A549 (cell line): ENCODE data around the gene KHDC4. TPM values are rescaled to one million over a fixed set of nuclear protein-coding genes. Genes with fewer than 3 reads are reported as not detected.
A peak's percentile ranks its signal among the peaks of the same experiment; 100 is the strongest.

Experiments
- ATAC-seq, 2 experiments: fragments of 200-7000 bp in 1 of 2; fragments of >200 bp in 1 of 2; cut with Nextera tagmentation in 1 of 2; cut with Tn5 transposase in 1 of 2; 3 replicates each; pipeline versions ENCODE4 v1.8.0 to v1.9.1; 2018 to 2020; ENCODE audit warnings: mild to moderate bottlenecking in 1 of 2, moderate library complexity in 1 of 2
- CTCF ChIA-PET: fragments of 300-600 bp; sonication (Branson Sonifier 250); formaldehyde crosslinking; extraction: SDS; loops from one replicate; lab custom pipeline; 2021; ENCODE audit warnings: antibody characterized with exemption, inconsistent platforms; lab: Yijun Ruan, JAX
- POLR2A ChIA-PET: fragments of 350-600 bp; formaldehyde crosslinking; extraction: SDS; loops from one replicate; lab custom pipeline; 2021; ENCODE audit warnings: antibody characterized with exemption, inconsistent platforms; lab: Yijun Ruan, JAX
- DNase-seq, 2 experiments: peaks; one replicate each; pipeline versions ENCODE4 v3.0.0 to v3.0.0-alpha.2; 2011 to 2016; ENCODE audit warnings: low read depth in 1 of 2, low spot score in 1 of 2
- FAIRE-seq: peaks from 2 replicates; lab custom pipeline; 2011; peaks lifted over from hg19 to GRCh38; lab: Jason Lieb, UNC
- H3K27ac ChIP-seq, 2 experiments: fragments of >200 bp; sonication (Bioruptor Twin); formaldehyde crosslinking; 3 replicates each; pipeline ENCODE4 v1.5.1; 2016 to 2017
- H3K4me1 ChIP-seq: fragments of >200 bp; sonication (Bioruptor Twin); formaldehyde crosslinking; 3 replicates; pipeline ENCODE4 v1.6.1; 2016
- H3K4me2 ChIP-seq: fragments of >200 bp; sonication (Bioruptor Twin); formaldehyde crosslinking; 3 replicates; pipeline ENCODE4 v1.6.1; 2016
- H3K4me3 ChIP-seq: fragments of >200 bp; sonication (Bioruptor Twin); formaldehyde crosslinking; 3 replicates; pipeline ENCODE4 v1.5.1; 2016
- H3K9me3 ChIP-seq: fragments of >200 bp; sonication (Bioruptor Twin); formaldehyde crosslinking; 3 replicates; pipeline ENCODE4 v1.6.1; 2016
- CEBPB ChIP-seq, 2 experiments: fragments of >200 bp in 1 of 2; sonication (Bioruptor Twin) in 1 of 2; formaldehyde crosslinking in 1 of 2; IDR thresholded peaks; 2 replicates each; pipeline ENCODE4 v1.6.1; 2012 to 2016
- CHD4 ChIP-seq: fragments of 200-600 bp; sonication (generic); IDR thresholded peaks from 2 replicates; pipeline ENCODE4 v1.6.1; 2016; ENCODE audit warnings: antibody characterized with exemption, mild to moderate bottlenecking, borderline replicate concordance
- CTCF ChIP-seq: fragments of >200 bp; sonication (Bioruptor Twin); formaldehyde crosslinking; IDR thresholded peaks from 3 replicates; pipeline ENCODE4 v1.5.1; 2016
- EHF ChIP-seq: fragments of 250-450 bp; sonication (Bioruptor Pico); IDR thresholded peaks from 2 replicates; pipeline ENCODE4 v1.5.0; 2020; ENCODE audit warnings: mild to moderate bottlenecking
- EP300 ChIP-seq, 2 experiments: fragments of >200 bp; sonication (Bioruptor Twin); formaldehyde crosslinking; IDR thresholded peaks; 2 replicates in 1 of 2; 3 replicates in 1 of 2; pipeline ENCODE4 v1.6.1; 2016 to 2017
- FOSL2 ChIP-seq, 2 experiments: fragments of 450-650 bp in 1 of 2; fragments of >200 bp in 1 of 2; sonication (Bioruptor Twin) in 1 of 2; formaldehyde crosslinking; IDR thresholded peaks; 2 replicates each; pipeline versions ENCODE4 v1.5.0 to v1.6.1; 2016 to 2020; ENCODE audit warnings: mild to moderate bottlenecking in 1 of 2, moderate library complexity in 1 of 2
- FOXS1 ChIP-seq: fragments of 250-450 bp; sonication (Bioruptor Pico); IDR thresholded peaks from 2 replicates; pipeline ENCODE4 v1.5.0; 2020; ENCODE audit warnings: mild to moderate bottlenecking, moderate library complexity
- HOXA7 ChIP-seq: fragments of 250-450 bp; sonication (Bioruptor Pico); IDR thresholded peaks from 2 replicates; pipeline ENCODE4 v1.5.0; 2020; ENCODE audit warnings: mild to moderate bottlenecking, moderate library complexity
- HOXB5 ChIP-seq: fragments of 250-450 bp; sonication (Bioruptor Pico); IDR thresholded peaks from 2 replicates; pipeline ENCODE4 v1.5.0; 2020; ENCODE audit warnings: mild to moderate bottlenecking, moderate library complexity
- JUN ChIP-seq, 2 experiments: fragments of >200 bp; sonication (Bioruptor Twin); formaldehyde crosslinking; IDR thresholded peaks; 2 replicates in 1 of 2; 3 replicates in 1 of 2; pipeline ENCODE4 v1.6.1; 2016 to 2017
- KDM5A ChIP-seq: fragments of 200-600 bp; sonication (generic); IDR thresholded peaks from 2 replicates; pipeline ENCODE4 v1.6.1; 2016; ENCODE audit warnings: antibody characterized with exemption, mild to moderate bottlenecking
- MAFK ChIP-seq: fragments of 450-650 bp; IDR thresholded peaks from 2 replicates; pipeline ENCODE4 v1.6.1; 2014; ENCODE audit not compliant: partially characterized antibody
- MAX ChIP-seq: IDR thresholded peaks from 2 replicates; pipeline ENCODE4 v1.6.1; 2012
- MAZ ChIP-seq: fragments of 150-350 bp; IDR thresholded peaks from 2 replicates; pipeline ENCODE4 v1.6.1; 2014; ENCODE audit warnings: antibody characterized with exemption, low read depth, low read length, borderline replicate concordance
- MYC ChIP-seq: IDR thresholded peaks from 2 replicates; pipeline ENCODE4 v1.6.1; 2012; ENCODE audit warnings: mild to moderate bottlenecking, inconsistent platforms, low read length, improper control_type of control experiment, borderline replicate concordance
- NFE2L2 ChIP-seq: fragments of 150-350 bp; conservative IDR thresholded peaks from 2 replicates; pipeline ENCODE4 v1.6.1; 2014; ENCODE audit warnings: low read length
- NR3C1 ChIP-seq: fragments of >200 bp; sonication (Bioruptor Twin); formaldehyde crosslinking; IDR thresholded peaks from 3 replicates; pipeline ENCODE4 v1.6.1; 2017
- PHF8 ChIP-seq: fragments of 200-600 bp; sonication (generic); IDR thresholded peaks from 2 replicates; pipeline ENCODE4 v1.6.1; 2016; ENCODE audit warnings: low read depth, mild to moderate bottlenecking, antibody characterized with exemption, moderate library complexity, borderline replicate concordance
- POLR2A ChIP-seq: IDR thresholded peaks from 2 replicates; pipeline ENCODE4 v1.6.1; 2012; ENCODE audit warnings: mild to moderate bottlenecking, low read length
- POLR2AphosphoS2 ChIP-seq: conservative IDR thresholded peaks from 2 replicates; pipeline ENCODE4 v1.6.1; 2012; ENCODE audit warnings: low read length, improper control_type of control experiment, inconsistent platforms
- RAD21 ChIP-seq, 2 experiments: fragments of >200 bp in 1 of 2; sonication (Bioruptor Twin) in 1 of 2; formaldehyde crosslinking in 1 of 2; IDR thresholded peaks in 1 of 2; conservative IDR thresholded peaks in 1 of 2; 2 replicates in 1 of 2; 3 replicates in 1 of 2; pipeline ENCODE4 v1.6.1; 2012 to 2018; ENCODE audit warnings: inconsistent platforms in 1 of 2
- RARB ChIP-seq: fragments of 250-450 bp; sonication (Bioruptor Pico); IDR thresholded peaks from 2 replicates; pipeline ENCODE4 v1.8.0; 2021; ENCODE audit warnings: mild to moderate bottlenecking, moderate library complexity
- RCOR1 ChIP-seq: fragments of 150-350 bp; IDR thresholded peaks from 2 replicates; pipeline ENCODE4 v1.6.1; 2014; ENCODE audit warnings: antibody characterized with exemption, low read length, low read depth
- TFCP2L1 ChIP-seq: fragments of 250-450 bp; sonication (Bioruptor Pico); IDR thresholded peaks from 2 replicates; pipeline ENCODE4 v1.5.0; 2021; ENCODE audit warnings: mild to moderate bottlenecking
- TP53 ChIP-seq: fragments of 250-450 bp; sonication (Bioruptor Pico); IDR thresholded peaks from 2 replicates; pipeline ENCODE4 v1.5.0; 2021; ENCODE audit warnings: mild to moderate bottlenecking, moderate library complexity
- USF2 ChIP-seq: fragments of 450-650 bp; IDR thresholded peaks from 2 replicates; pipeline ENCODE4 v1.6.1; 2014; ENCODE audit warnings: antibody characterized with exemption
- ZSCAN20 ChIP-seq: fragments of 250-450 bp; sonication (Bioruptor Pico); IDR thresholded peaks from 2 replicates; pipeline ENCODE4 v1.8.0; 2022; ENCODE audit warnings: mild to moderate bottlenecking, moderate library complexity
- WGBS: methylation state at CpG from one replicate; pipeline ENCODE4 v1.1.6; 2017; ENCODE audit errors: missing lambda C conversion rate; 5-methylcytosine and 5-hydroxymethylcytosine counted together
- polyA minus RNA-seq: library from RNA; depleted of rRNA, polyadenylated mRNA; stranded (reverse); fragments of >200 nt; gene quantifications from 2 replicates; pipeline ENCODE4 v1.2.3, GENCODE V29; 2011; rRNA and poly(A)+ RNA removed
- polyA plus RNA-seq, 4 experiments: library from polyadenylated mRNA; depleted of rRNA in 3 of 4; stranded (reverse); fragments of >200 nt; fragmentation: RNase III in 1 of 4; extraction: RNeasy Plus Mini Kit Qiagen cat#74134 plus additional on column Dnase treatment in 1 of 4; gene quantifications; 2 replicates in 3 of 4; 3 replicates in 1 of 4; pipeline ENCODE4 v1.2.3, GENCODE V29; 2011 to 2017
- TF ChIP-seq, protein P1 (sequence below): IDR thresholded peaks from 2 replicates; pipeline ENCODE4 v1.6.1; 2012
- TF ChIP-seq, protein P2 (sequence below): fragments of >200 bp; sonication (Bioruptor Twin); formaldehyde crosslinking; IDR thresholded peaks from 3 replicates; pipeline ENCODE4 v1.6.1; 2016
- TF ChIP-seq, protein P3 (sequence below): fragments of 250-450 bp; sonication (Bioruptor Pico); IDR thresholded peaks from 2 replicates; pipeline ENCODE4 v1.5.0; 2020; ENCODE audit warnings: low read depth, mild to moderate bottlenecking, moderate library complexity
- TF ChIP-seq, protein P4 (sequence below): IDR thresholded peaks from 2 replicates; pipeline ENCODE4 v1.6.1; 2012; ENCODE audit warnings: low read depth, borderline replicate concordance

Gene KHDC4
- polyA plus RNA-seq (2011; rRNA removed) (69.9 and 72.3 TPM in 2 replicates), polyA plus RNA-seq (2017; fragmentation: RNase III; extraction: RNeasy Plus Mini Kit Qiagen cat#74134 plus additional on column Dnase treatment) (35.7 to 37.9 TPM (median 37.7 TPM) in 3 replicates), polyA minus RNA-seq (58.0 and 90.2 TPM in 2 replicates)
- 22.6 and 30.2 TPM in 2 replicates for polyA plus RNA-seq (2012; cell fraction: cytosol; rRNA removed)
- 52.1 and 67.4 TPM in 2 replicates for polyA plus RNA-seq (2012; cell fraction: nucleus; rRNA removed)

- ChIA-PET CTCF (interaction anchor here (0.5 to 3.4 kb wide), 9 partner anchors 13 to 132 kb away, joined by 3 to 21 read pairs (median 4); no protein-coding TSS in a partner anchor), POLR2A (interaction anchor here (0.6 to 1.9 kb wide), 19 partner anchors 9 to 325 kb away, joined by 3 to 10 read pairs (median 4); partner anchors contain the start of genes ARHGEF2, PMF1 and SYT11)
- FAIRE-seq (peak; percentile 96), DNase-seq (peak; percentile 97 to 99), ATAC-seq (peak; percentile 94 to 97)
- H3K4me3 ChIP-seq = peak within 1 kb of the TSS; percentile 81
- H3K9me3 ChIP-seq = no peaks in the 10 kb centered on the region
- peaks cover 42% of the 10 kb centered on the region for H3K4me1 ChIP-seq
- H3K27ac ChIP-seq = peak within 1 kb of the TSS; percentile 91 to 94
- 1% methylated on average over 49 of the region's 50 CpGs for WGBS
- H3K4me2 ChIP-seq = peak within 1 kb of the TSS; percentile 88
- TF ChIP-seq NR3C1 (no peak), RCOR1 (no peak), CEBPB (IDR thresholded peaks at IDR 0.05) (no peak), RARB (peak; percentile 18; the same call in 1 of the 2 replicates), EHF (CRISPR knock-in tag) (no peak), MAX (peak; percentile 89), ZSCAN20 (CRISPR knock-in tag) (no peak), POLR2A (peak; percentile 94), POLR2AphosphoS2 (peak; percentile 73; the same call in 1 of the 2 replicates), MAZ (no peak), KDM5A (peak; percentile 54; the same call in 1 of the 2 replicates), RAD21 (conservative IDR thresholded peaks at IDR 0.05 in 1 of 2, IDR thresholded peaks at IDR 0.05 in 1 of 2) (no peak), MYC (no peak; the same call in 1 of the 2 replicates), HOXB5 (CRISPR knock-in tag) (no peak), FOXS1 (CRISPR knock-in tag) (no peak), FOSL2 (IDR thresholded peaks at IDR 0.05) (no peak), FOSL2 (CRISPR knock-in tag; IDR thresholded peaks at IDR 0.05) (0 out of 2 replicates have a peak, but pooled peaks have one; percentile 5), PHF8 (peak; percentile 87), JUN (IDR thresholded peaks at IDR 0.05) (peak; percentile 80 to 89; a peak in 4 of 5 replicates), MAFK (peak; percentile 78), HOXA7 (0 out of 2 replicates have a peak, but pooled peaks have one; percentile 30), USF2 (no peak), CTCF (no peak), EP300 (IDR thresholded peaks at IDR 0.05) (no peak), TFCP2L1 (0 out of 2 replicates have a peak, but pooled peaks have one; percentile 19), NFE2L2 (no peak), TP53 (no peak), CHD4 (no peak)
- TF ChIP-seq, protein P1, sequence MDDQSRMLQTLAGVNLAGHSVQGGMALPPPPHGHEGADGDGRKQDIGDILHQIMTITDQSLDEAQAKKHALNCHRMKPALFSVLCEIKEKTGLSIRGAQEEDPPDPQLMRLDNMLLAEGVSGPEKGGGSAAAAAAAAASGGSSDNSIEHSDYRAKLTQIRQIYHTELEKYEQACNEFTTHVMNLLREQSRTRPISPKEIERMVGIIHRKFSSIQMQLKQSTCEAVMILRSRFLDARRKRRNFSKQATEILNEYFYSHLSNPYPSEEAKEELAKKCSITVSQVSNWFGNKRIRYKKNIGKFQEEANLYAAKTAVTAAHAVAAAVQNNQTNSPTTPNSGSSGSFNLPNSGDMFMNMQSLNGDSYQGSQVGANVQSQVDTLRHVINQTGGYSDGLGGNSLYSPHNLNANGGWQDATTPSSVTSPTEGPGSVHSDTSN = peak; percentile 74; the same call in 1 of the 2 replicates
- TF ChIP-seq, protein P2, sequence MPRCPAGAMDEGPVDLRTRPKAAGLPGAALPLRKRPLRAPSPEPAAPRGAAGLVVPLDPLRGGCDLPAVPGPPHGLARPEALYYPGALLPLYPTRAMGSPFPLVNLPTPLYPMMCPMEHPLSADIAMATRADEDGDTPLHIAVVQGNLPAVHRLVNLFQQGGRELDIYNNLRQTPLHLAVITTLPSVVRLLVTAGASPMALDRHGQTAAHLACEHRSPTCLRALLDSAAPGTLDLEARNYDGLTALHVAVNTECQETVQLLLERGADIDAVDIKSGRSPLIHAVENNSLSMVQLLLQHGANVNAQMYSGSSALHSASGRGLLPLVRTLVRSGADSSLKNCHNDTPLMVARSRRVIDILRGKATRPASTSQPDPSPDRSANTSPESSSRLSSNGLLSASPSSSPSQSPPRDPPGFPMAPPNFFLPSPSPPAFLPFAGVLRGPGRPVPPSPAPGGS = peak; percentile 76
- TF ChIP-seq, protein P3, sequence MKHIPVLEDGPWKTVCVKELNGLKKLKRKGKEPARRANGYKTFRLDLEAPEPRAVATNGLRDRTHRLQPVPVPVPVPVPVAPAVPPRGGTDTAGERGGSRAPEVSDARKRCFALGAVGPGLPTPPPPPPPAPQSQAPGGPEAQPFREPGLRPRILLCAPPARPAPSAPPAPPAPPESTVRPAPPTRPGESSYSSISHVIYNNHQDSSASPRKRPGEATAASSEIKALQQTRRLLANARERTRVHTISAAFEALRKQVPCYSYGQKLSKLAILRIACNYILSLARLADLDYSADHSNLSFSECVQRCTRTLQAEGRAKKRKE (CRISPR knock-in tag) = no peak
- TF ChIP-seq, protein P4, sequence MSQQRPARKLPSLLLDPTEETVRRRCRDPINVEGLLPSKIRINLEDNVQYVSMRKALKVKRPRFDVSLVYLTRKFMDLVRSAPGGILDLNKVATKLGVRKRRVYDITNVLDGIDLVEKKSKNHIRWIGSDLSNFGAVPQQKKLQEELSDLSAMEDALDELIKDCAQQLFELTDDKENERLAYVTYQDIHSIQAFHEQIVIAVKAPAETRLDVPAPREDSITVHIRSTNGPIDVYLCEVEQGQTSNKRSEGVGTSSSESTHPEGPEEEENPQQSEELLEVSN = no peak
Observed at GRCh38 chr1:155934097-155934935, at the start of gene KHDC4. TSS of gene KHDC4 (minus strand) at chr1:155934413. CDS start at chr1:155934373, 40 bp downstream.
